IPS-NIHi7 (cell line): Measurements from ENCODE around the gene LMBRD2.

Experiments
- DNase-seq: peaks from one replicate; pipeline ENCODE4 v3.0.0; 2012; ENCODE audit warnings: mixed read lengths; ENCODE audit errors: extremely low spot score

Gene LMBRD2

DNA sequence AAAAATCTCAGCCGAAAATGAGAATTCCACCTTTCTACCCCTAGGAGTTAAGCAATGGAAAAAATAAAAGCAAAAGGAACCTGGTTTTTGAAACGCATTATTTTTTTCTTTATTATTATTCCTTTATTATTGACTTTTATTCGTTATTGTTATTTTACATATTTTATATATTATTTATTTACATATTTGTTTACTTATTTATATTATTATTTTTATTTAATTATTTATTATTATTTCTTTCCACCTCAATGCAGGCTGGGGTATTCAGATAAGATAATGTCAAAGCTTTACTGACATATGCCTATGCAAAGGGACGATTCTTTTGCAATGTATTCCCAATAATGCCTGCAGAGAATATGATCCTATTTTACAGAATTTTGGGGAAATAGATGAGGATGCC is 101.7 kb downstream of the LMBRD2 start:
- DNase-seq, result no peak
